GM12873 (cell line): ENCODE data around the gene ARAP3.

Source experiments
- TF ChIP-seq, protein P1 (sequence below): IDR thresholded peaks from 2 replicates; pipeline ENCODE4 v1.5.1; 2012; ENCODE audit warnings: low read depth, mild to moderate bottlenecking, moderate library complexity, low read length, control low read depth; ENCODE audit not compliant: insufficient read depth; ENCODE audit errors: missing control alignments

ARAP3 gene

DNA sequence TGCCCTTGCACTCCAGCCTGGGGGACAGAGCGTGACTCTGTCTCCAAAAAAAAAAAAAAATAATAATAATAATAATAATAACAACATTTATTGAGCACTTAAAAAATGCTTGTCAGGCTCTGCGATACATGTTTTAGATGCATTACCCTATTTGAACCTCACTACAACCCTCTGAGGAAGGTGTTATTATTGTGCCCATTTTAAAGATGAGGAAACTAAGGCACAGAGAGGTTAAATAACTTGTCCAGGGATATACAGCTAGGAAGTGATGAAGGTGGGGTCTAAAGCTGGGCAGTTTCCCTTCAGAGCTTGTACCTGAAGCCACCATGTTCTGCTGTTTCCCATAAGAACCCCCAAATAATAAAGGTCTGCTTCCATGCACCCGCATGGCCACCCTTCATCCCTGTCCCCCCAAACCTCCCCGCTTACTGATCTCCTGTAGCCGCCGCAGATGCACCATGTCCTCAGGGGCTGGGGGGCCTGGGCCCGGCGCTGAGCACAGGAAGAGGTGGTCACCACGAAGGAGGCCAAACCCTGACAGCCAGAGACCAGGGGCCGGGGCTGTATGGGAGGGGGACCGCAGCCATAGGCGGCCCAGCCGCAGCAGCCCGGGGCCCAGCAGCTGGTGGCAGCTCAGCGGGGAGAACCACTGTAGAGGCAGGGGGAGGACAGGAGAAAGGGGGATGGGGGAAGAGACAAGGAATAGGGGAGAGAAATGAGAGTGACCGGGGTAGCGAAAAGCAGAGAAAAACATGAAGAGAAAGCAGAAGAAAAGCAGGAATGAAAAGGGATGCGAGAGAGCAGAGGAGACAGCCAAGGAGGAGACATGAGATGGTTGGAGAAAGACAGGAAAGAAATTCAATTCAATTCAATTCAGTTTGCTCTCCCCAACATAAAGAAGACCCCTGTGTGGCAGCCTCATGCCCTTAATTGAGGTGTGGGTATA, 15.8 kb downstream of the ARAP3 start:
- TF ChIP-seq, protein P1, sequence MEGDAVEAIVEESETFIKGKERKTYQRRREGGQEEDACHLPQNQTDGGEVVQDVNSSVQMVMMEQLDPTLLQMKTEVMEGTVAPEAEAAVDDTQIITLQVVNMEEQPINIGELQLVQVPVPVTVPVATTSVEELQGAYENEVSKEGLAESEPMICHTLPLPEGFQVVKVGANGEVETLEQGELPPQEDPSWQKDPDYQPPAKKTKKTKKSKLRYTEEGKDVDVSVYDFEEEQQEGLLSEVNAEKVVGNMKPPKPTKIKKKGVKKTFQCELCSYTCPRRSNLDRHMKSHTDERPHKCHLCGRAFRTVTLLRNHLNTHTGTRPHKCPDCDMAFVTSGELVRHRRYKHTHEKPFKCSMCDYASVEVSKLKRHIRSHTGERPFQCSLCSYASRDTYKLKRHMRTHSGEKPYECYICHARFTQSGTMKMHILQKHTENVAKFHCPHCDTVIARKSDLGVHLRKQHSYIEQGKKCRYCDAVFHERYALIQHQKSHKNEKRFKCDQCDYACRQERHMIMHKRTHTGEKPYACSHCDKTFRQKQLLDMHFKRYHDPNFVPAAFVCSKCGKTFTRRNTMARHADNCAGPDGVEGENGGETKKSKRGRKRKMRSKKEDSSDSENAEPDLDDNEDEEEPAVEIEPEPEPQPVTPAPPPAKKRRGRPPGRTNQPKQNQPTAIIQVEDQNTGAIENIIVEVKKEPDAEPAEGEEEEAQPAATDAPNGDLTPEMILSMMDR = no peak

DNA sequence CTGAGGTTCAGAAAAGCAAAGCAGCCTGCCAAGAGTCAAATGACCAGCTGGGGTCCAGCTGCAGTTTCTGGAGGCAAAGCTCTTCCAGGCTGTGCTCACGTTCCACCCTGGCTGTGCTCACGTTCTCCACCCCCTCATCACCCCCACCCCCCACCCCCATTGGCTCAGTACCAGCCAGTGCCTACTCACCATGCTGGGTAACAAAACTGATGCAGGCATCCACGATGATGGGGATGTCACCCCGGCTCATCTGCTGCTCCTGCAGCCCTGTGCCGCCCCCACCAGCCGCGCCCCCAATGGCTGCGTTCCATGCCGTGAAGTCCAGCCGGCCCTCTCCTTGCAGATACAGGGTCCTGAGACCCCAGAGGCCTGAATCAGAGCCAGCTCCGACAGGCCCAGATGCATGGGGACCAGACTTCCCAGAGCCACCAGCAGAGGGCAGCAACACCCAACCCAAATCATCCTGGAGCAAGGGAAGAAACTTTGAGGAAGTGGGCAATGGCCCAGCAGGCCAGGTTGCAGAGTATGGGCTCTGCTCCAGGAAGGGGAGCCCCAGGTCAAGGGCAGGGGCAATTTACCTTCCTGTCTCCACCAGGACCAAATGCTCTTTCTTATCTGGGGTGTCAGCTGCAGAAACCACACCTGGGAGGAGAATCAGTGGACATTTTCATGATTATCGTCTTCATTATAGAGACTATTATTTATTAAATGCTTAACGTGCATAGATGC, 17.1 kb downstream of the ARAP3 start:
- TF ChIP-seq, protein P1 = peak; percentile 97

DNA sequence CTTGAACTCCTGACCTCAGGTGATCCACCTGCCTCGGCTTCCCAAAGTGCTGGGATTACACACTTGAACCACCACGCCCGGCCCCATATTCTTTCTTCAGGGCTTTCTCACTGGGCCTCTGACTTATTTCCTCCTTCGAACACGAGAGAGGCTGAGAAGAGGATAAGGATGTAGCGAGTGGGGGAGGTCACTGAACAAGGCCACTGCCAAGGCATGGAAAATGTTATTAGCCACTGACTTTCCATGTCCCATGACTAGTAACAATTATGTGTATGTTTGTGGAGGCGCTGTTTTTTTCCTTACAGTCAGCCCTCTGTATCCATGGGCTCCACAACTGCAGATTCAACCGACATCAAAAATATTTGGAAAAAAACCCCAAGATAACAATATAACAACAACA, 18.5 kb downstream of the ARAP3 start:
- TF ChIP-seq, protein P1 = no peak

DNA sequence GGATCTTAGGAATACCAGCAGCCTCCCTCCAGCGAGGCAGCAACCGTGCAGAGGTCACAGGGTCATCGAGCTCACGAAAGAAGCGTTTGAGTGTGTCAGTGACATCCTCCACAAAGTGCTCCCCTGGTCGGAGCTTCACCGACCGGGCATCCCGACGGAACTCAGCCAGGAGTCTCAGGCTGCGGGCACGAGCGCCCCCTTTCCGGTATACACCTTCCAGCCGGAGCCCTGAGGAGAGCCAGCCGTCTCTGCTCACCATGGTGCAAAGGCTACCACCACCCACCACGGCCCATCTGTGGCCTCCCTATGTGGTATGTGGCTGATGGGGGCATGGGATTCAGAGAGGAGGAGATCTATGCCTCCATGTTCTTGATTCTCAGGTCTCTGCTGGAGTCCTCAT, 20.0 kb downstream of the ARAP3 start:
- TF ChIP-seq, protein P1 = no peak

DNA sequence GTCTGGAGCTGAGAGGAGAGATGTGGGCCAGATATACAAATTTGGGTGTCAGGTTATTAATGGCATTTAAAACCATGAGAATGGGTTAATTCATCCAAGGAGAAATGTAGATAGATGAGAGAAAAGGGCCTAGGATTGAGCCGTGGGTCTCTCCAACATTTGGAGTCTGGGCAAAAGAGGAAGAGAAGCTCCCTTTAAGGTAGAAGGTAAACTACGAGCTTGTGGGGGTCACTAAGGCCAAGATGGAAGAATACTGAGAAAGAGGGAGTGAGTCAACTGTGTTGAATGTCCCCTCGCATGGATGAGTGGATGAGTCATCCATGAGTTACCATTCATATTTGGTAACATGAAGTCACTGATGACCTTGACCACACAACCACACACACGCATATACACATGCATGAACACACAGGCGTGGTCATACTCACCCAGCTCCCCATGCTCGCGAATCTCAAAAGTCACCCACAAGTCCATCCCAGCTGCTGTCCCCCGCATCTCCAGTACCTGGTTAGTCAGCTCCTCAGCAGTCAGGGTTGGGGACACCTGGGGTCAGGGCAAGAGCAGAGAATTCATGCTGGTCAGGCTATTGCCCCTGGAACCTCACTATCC, 24.0 kb downstream of the ARAP3 start:
- TF ChIP-seq, protein P1 = no peak

DNA sequence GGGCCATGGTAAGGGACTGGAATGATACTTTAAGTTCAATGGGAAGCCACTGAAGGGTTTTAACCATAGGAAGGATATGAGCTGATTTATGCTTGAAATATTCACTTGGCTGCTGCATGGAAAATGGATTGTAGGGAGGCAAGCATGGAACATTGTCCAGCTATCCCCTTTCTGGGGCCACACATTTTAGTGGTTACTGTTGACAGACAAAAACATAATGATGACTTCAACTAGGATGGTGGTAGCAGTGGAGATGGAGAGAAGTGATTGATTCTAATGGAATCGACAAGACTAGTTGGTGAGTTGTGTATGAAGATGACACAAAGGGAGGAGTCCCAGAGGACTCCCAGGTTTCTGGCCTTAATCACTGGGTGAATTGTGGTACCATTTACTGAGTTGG, 24.6 kb downstream of the ARAP3 start:
- TF ChIP-seq, protein P1 = no peak

DNA sequence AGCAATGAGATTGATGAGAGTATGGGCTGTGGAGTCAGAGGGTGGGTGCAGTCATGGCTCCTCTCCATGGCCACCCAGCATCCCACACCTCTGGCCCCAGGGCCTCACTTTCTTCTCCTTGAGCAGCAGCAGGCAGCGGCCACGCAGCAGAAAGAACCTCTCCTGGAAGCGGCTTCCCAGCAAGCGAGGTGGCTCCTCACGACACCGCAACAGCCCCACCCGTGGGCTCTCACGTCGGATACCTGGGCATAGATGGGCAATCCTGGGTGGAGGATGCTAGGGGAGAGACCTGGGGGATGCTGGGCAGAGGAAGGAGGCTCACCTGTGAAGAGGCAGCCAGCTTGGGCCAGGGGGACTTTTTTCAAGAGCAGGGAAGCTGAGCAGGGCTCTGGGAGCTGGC, 25.6 kb downstream of the ARAP3 start:
- TF ChIP-seq, protein P1 = no peak
